ENCODE results near the gene MAP2K1.

MAP2K1 gene

GRCh38 chr15:66474963-66475362, 88.3 kb downstream of the MAP2K1 start:
- no peak overlapping the region for H3K27ac ChIP-seq (ENCODE audit: low read depth, low read length)
- H3K36me3 ChIP-seq (ENCODE audit: insufficient read depth, low read length): no peaks in the 10 kb centered on the region
- peaks cover 11% of the 10 kb centered on the region for H3K4me1 ChIP-seq (ENCODE audit: control insufficient read depth, insufficient read depth, low read length, unreplicated experiment)
- H3K4me3 ChIP-seq (ENCODE audit: low read depth, low read length): no peak overlapping the region
- H2AFZ ChIP-seq (ENCODE audit: low read length, unreplicated experiment): no peak overlapping the region
- no peaks in the 10 kb centered on the region for H3K27me3 ChIP-seq (ENCODE audit: insufficient read depth, low read length)
- H3K79me2 ChIP-seq (ENCODE audit: control insufficient read depth, insufficient read depth, low read length, unreplicated experiment): peaks cover 9% of the 10 kb centered on the region

- H3K4me3 ChIP-seq (ENCODE audit: low read depth, low read length): no peak overlapping the region
- peaks cover 11% of the 10 kb centered on the region for H3K4me1 ChIP-seq (ENCODE audit: control insufficient read depth, insufficient read depth, low read length, unreplicated experiment)
- H3K27me3 ChIP-seq (ENCODE audit: insufficient read depth, low read length): no peaks in the 10 kb centered on the region
- H3K27ac ChIP-seq (ENCODE audit: low read depth, low read length): no peak overlapping the region
- H2AFZ ChIP-seq (ENCODE audit: low read length, unreplicated experiment): no peak overlapping the region
- H3K79me2 ChIP-seq (ENCODE audit: control insufficient read depth, insufficient read depth, low read length, unreplicated experiment): peaks cover 9% of the 10 kb centered on the region
- no peaks in the 10 kb centered on the region for H3K36me3 ChIP-seq (ENCODE audit: insufficient read depth, low read length)
Observed at GRCh38 chr15:66476535-66476934, 89.8 kb downstream of the MAP2K1 start.

GRCh38 chr15:66477011-66477410, 90.3 kb downstream of the MAP2K1 start:
- H3K79me2 ChIP-seq (ENCODE audit: control insufficient read depth, insufficient read depth, low read length, unreplicated experiment): peaks cover 9% of the 10 kb centered on the region
- peaks cover 1% of the 10 kb centered on the region; the same call in 1 of the 2 replicates for H3K36me3 ChIP-seq (ENCODE audit: insufficient read depth, low read length)
- H2AFZ ChIP-seq (ENCODE audit: low read length, unreplicated experiment): no peak overlapping the region
- H3K27ac ChIP-seq (ENCODE audit: low read depth, low read length): no peak overlapping the region
- H3K27me3 ChIP-seq (ENCODE audit: insufficient read depth, low read length): no peaks in the 10 kb centered on the region
- H3K4me1 ChIP-seq (ENCODE audit: control insufficient read depth, insufficient read depth, low read length, unreplicated experiment): peaks cover 11% of the 10 kb centered on the region
- H3K4me3 ChIP-seq (ENCODE audit: low read depth, low read length): no peak overlapping the region

- Histone ChIP-seq H2AFZ (ENCODE audit: low read length, unreplicated experiment) (no peak overlapping the region), H3K4me3 (ENCODE audit: low read depth, low read length) (no peak overlapping the region), H3K27ac (ENCODE audit: low read depth, low read length) (no peak overlapping the region), H3K79me2 (ENCODE audit: control insufficient read depth, insufficient read depth, low read length, unreplicated experiment) (peaks cover 9% of the 10 kb centered on the region), H3K27me3 (ENCODE audit: insufficient read depth, low read length) (no peaks in the 10 kb centered on the region), H3K4me1 (ENCODE audit: control insufficient read depth, insufficient read depth, low read length, unreplicated experiment) (no peaks in the 10 kb centered on the region), H3K36me3 (ENCODE audit: insufficient read depth, low read length) (peaks cover 9% of the 10 kb centered on the region; the same call in 1 of the 2 replicates)
Observed at GRCh38 chr15:66480267-66480666, 93.6 kb downstream of the MAP2K1 start.

- Histone ChIP-seq H3K27me3 (ENCODE audit: insufficient read depth, low read length) (no peaks in the 10 kb centered on the region), H3K79me2 (ENCODE audit: control insufficient read depth, insufficient read depth, low read length, unreplicated experiment) (peaks cover 6% of the 10 kb centered on the region), H2AFZ (ENCODE audit: low read length, unreplicated experiment) (no peak overlapping the region), H3K4me1 (ENCODE audit: control insufficient read depth, insufficient read depth, low read length, unreplicated experiment) (no peaks in the 10 kb centered on the region), H3K27ac (ENCODE audit: low read depth, low read length) (no peak overlapping the region), H3K4me3 (ENCODE audit: low read depth, low read length) (no peak overlapping the region), H3K36me3 (ENCODE audit: insufficient read depth, low read length) (peaks cover 11% of the 10 kb centered on the region; the same call in 1 of the 2 replicates)
Observed at GRCh38 chr15:66481107-66481856, 94.6 kb downstream of the MAP2K1 start.

GRCh38 chr15:66482539-66482938, 95.8 kb downstream of the MAP2K1 start:
- Histone ChIP-seq H3K27ac (ENCODE audit: low read depth, low read length) (no peak overlapping the region), H3K4me1 (ENCODE audit: control insufficient read depth, insufficient read depth, low read length, unreplicated experiment) (no peaks in the 10 kb centered on the region), H3K27me3 (ENCODE audit: insufficient read depth, low read length) (no peaks in the 10 kb centered on the region), H2AFZ (ENCODE audit: low read length, unreplicated experiment) (no peak overlapping the region), H3K36me3 (ENCODE audit: insufficient read depth, low read length) (peaks cover 12% of the 10 kb centered on the region; the same call in 1 of the 2 replicates), H3K79me2 (ENCODE audit: control insufficient read depth, insufficient read depth, low read length, unreplicated experiment) (peaks cover 3% of the 10 kb centered on the region), H3K4me3 (ENCODE audit: low read depth, low read length) (no peak overlapping the region)

GRCh38 chr15:66483131-66483566, 96.4 kb downstream of the MAP2K1 start:
- no peak overlapping the region for H3K4me3 ChIP-seq (ENCODE audit: low read depth, low read length)
- H2AFZ ChIP-seq (ENCODE audit: low read length, unreplicated experiment): no peak overlapping the region
- H3K27ac ChIP-seq (ENCODE audit: low read depth, low read length): no peak overlapping the region
- no peaks in the 10 kb centered on the region for H3K4me1 ChIP-seq (ENCODE audit: control insufficient read depth, insufficient read depth, low read length, unreplicated experiment)
- H3K79me2 ChIP-seq (ENCODE audit: control insufficient read depth, insufficient read depth, low read length, unreplicated experiment): no peaks in the 10 kb centered on the region
- peaks cover 12% of the 10 kb centered on the region; the same call in 1 of the 2 replicates for H3K36me3 ChIP-seq (ENCODE audit: insufficient read depth, low read length)
- no peaks in the 10 kb centered on the region for H3K27me3 ChIP-seq (ENCODE audit: insufficient read depth, low read length)

GRCh38 chr15:66484539-66485112, 97.9 kb downstream of the MAP2K1 start:
- no peaks in the 10 kb centered on the region for H3K27me3 ChIP-seq (ENCODE audit: insufficient read depth, low read length)
- H3K4me1 ChIP-seq (ENCODE audit: control insufficient read depth, insufficient read depth, low read length, unreplicated experiment): no peaks in the 10 kb centered on the region
- peaks cover 19% of the 10 kb centered on the region; the same call in 1 of the 2 replicates for H3K36me3 ChIP-seq (ENCODE audit: insufficient read depth, low read length)
- H3K27ac ChIP-seq (ENCODE audit: low read depth, low read length): no peak overlapping the region
- H2AFZ ChIP-seq (ENCODE audit: low read length, unreplicated experiment): no peak overlapping the region
- no peaks in the 10 kb centered on the region for H3K79me2 ChIP-seq (ENCODE audit: control insufficient read depth, insufficient read depth, low read length, unreplicated experiment)
- no peak overlapping the region for H3K4me3 ChIP-seq (ENCODE audit: low read depth, low read length)

- H3K4me1 ChIP-seq (ENCODE audit: control insufficient read depth, insufficient read depth, low read length, unreplicated experiment): no peaks in the 10 kb centered on the region
- peaks cover 23% of the 10 kb centered on the region for H3K36me3 ChIP-seq (ENCODE audit: insufficient read depth, low read length)
- H3K79me2 ChIP-seq (ENCODE audit: control insufficient read depth, insufficient read depth, low read length, unreplicated experiment): no peaks in the 10 kb centered on the region
- H3K27ac ChIP-seq (ENCODE audit: low read depth, low read length): no peak overlapping the region
- no peak overlapping the region for H3K4me3 ChIP-seq (ENCODE audit: low read depth, low read length)
- no peak overlapping the region for H2AFZ ChIP-seq (ENCODE audit: low read length, unreplicated experiment)
- H3K27me3 ChIP-seq (ENCODE audit: insufficient read depth, low read length): no peaks in the 10 kb centered on the region
Observed at GRCh38 chr15:66486887-66487286, 100.2 kb downstream of the MAP2K1 start.

- H3K79me2 ChIP-seq (ENCODE audit: control insufficient read depth, insufficient read depth, low read length, unreplicated experiment): no peaks in the 10 kb centered on the region
- no peak overlapping the region for H3K27ac ChIP-seq (ENCODE audit: low read depth, low read length)
- peaks cover 23% of the 10 kb centered on the region for H3K36me3 ChIP-seq (ENCODE audit: insufficient read depth, low read length)
- H3K4me1 ChIP-seq (ENCODE audit: control insufficient read depth, insufficient read depth, low read length, unreplicated experiment): no peaks in the 10 kb centered on the region
- H3K27me3 ChIP-seq (ENCODE audit: insufficient read depth, low read length): no peaks in the 10 kb centered on the region
- H3K4me3 ChIP-seq (ENCODE audit: low read depth, low read length): no peak overlapping the region
- H2AFZ ChIP-seq (ENCODE audit: low read length, unreplicated experiment): no peak overlapping the region
Observed at GRCh38 chr15:66488525-66488924, 101.8 kb downstream of the MAP2K1 start.
